Ascending aorta (tissue), 2 donors: ENCODE results near the gene CDCA3. TPM values are rescaled to one million over a fixed set of nuclear protein-coding genes. Genes with fewer than 3 reads are reported as not detected.
"Not testable (repeated sequence)": the region's sequence is repeated elsewhere in the genome, so short reads cannot be mapped to it uniquely, and the experiment has no call there.

ENCODE experiments used
- DNase-seq, 2 donors: peaks; one replicate each; pipeline ENCODE4 v3.0.0-alpha.2; 2019; ENCODE audit warnings: low spot score in 2 of 2
- H3K27ac ChIP-seq, 2 donors: fragments of 200-600 bp; sonication (generic); one replicate each; pipeline ENCODE4 v1.5.1; 2016 to 2017; ENCODE audit warnings: mild to moderate bottlenecking in 1 of 2
- H3K27me3 ChIP-seq: fragments of 200-600 bp; sonication (generic); one replicate; pipeline ENCODE4 v1.5.1; 2017
- H3K36me3 ChIP-seq, 2 donors: fragments of 200-600 bp; sonication (generic); one replicate each; pipeline ENCODE4 v1.5.1; 2016
- H3K4me1 ChIP-seq, 2 donors: fragments of 200-600 bp; sonication (generic); one replicate each; pipeline ENCODE4 v1.5.1; 2016 to 2017; ENCODE audit warnings: mild to moderate bottlenecking in 1 of 2
- H3K4me3 ChIP-seq, 2 donors: fragments of 200-600 bp; sonication (generic); one replicate each; pipeline ENCODE4 v1.5.1; 2016 to 2017; ENCODE audit warnings: mild to moderate bottlenecking in 1 of 2
- H3K9me3 ChIP-seq, 2 donors: fragments of 200-600 bp; sonication (generic); one replicate each; pipeline ENCODE4 v1.5.1; 2016
- CTCF ChIP-seq, 3 experiments: fragments of 200-600 bp in 2 of 3; fragments of 450-650 bp in 1 of 3; sonication (generic) in 2 of 3; IDR thresholded peaks; one replicate each; pipeline ENCODE4 v1.5.1; 2016 to 2019; ENCODE audit warnings: antibody characterized with exemption in 3 of 3, mild to moderate bottlenecking in 1 of 3, moderate library complexity in 1 of 3
- intact Hi-C: fragments of 100-400 bp; cut with DNase I; formaldehyde crosslinking; loops from one replicate; pipeline ENCODE4 v1.15.1; 2023
- total RNA-seq: library from RNA; depleted of rRNA; stranded (reverse); fragments of >200 nt; gene quantifications from one replicate; pipeline ENCODE4 v1.1.0, GENCODE V29; 2016

Gene CDCA3
- total RNA-seq, result not detected

- intact Hi-C loops, result loop anchor here (1.0 to 5.0 kb wide), 3 partner anchors 22 to 244 kb away; partner anchors contain the start of genes CHD4, P3H3 and SPSB2
- peak; percentile 97 to 98 for DNase-seq
- Histone ChIP-seq H3K4me3 (peak within 1 kb of the TSS; percentile 65 to 79), H3K36me3 (peaks cover 16 to 29% of the 10 kb centered on the region in 2 donors), H3K27ac (peak within 1 kb of the TSS; percentile 90 to 94), H3K4me1 (peaks cover 4 to 18% of the 10 kb centered on the region in 2 donors), H3K9me3 (no peaks in the 10 kb centered on the region), H3K27me3 (no peaks in the 10 kb centered on the region)
- TF ChIP-seq CTCF (IDR thresholded peaks at IDR 0.05), result no peak
Measured at GRCh38 chr12:6851153-6851920, at the start of gene CDCA3. Gene CDCA3 (minus strand): TSS chr12:6851286. CDS start chr12:6850952, 334 bp downstream.

GRCh38 chr12:6899837-6900519 lies 48.9 kb upstream of the CDCA3 start:
- no peak for DNase-seq
- Histone ChIP-seq H3K27me3 (no peaks in the 10 kb centered on the region), H3K4me1 (peaks cover 0 to 5% of the 10 kb centered on the region in 2 donors), H3K27ac (no peak overlapping the region), H3K9me3 (no peaks in the 10 kb centered on the region), H3K4me3 (no peak overlapping the region), H3K36me3 (no peaks in the 10 kb centered on the region)
- intact Hi-C loops, result no loop called here
- no peak for TF ChIP-seq CTCF (IDR thresholded peaks at IDR 0.05)

GRCh38 chr12:6899427-6899826 lies 48.3 kb upstream of the CDCA3 start:
- H3K4me1 ChIP-seq, result peaks cover 0 to 5% of the 10 kb centered on the region in 2 donors
- H3K36me3 ChIP-seq, result no peaks in the 10 kb centered on the region
- no peaks in the 10 kb centered on the region for H3K9me3 ChIP-seq
- no peak for DNase-seq
- H3K4me3 ChIP-seq, result no peak overlapping the region
- TF ChIP-seq CTCF (IDR thresholded peaks at IDR 0.05), result no peak
- H3K27ac ChIP-seq, result no peak overlapping the region
- intact Hi-C loops, result no loop called here
- H3K27me3 ChIP-seq, result no peaks in the 10 kb centered on the region

GRCh38 chr12:6896846-6897435 lies 45.9 kb upstream of the CDCA3 start:
- no peaks in the 10 kb centered on the region for H3K36me3 ChIP-seq
- no peak for DNase-seq
- no peak for TF ChIP-seq CTCF (IDR thresholded peaks at IDR 0.05)

GRCh38 chr12:6894321-6894720 lies 43.2 kb upstream of the CDCA3 start:
- H3K9me3 ChIP-seq, result no peaks in the 10 kb centered on the region
- no peak for DNase-seq
- no peak overlapping the region for H3K4me3 ChIP-seq
- TF ChIP-seq CTCF (IDR thresholded peaks at IDR 0.05), result no peak
- no peaks in the 10 kb centered on the region for H3K27me3 ChIP-seq
- H3K27ac ChIP-seq, result no peak overlapping the region
- H3K36me3 ChIP-seq, result no peaks in the 10 kb centered on the region
- peaks cover 0 to 6% of the 10 kb centered on the region in 2 donors for H3K4me1 ChIP-seq
- intact Hi-C loops, result no loop called here

More at GRCh38 chr12:6896846-6897435, 45.9 kb upstream of the CDCA3 start:
- H3K4me1 ChIP-seq, result no peaks in the 10 kb centered on the region
- no peaks in the 10 kb centered on the region for H3K27me3 ChIP-seq
- H3K9me3 ChIP-seq, result no peaks in the 10 kb centered on the region
- intact Hi-C loops, result no loop called here
- H3K4me3 ChIP-seq, result no peak overlapping the region
- no peak overlapping the region for H3K27ac ChIP-seq

GRCh38 chr12:6892683-6893082 lies 41.6 kb upstream of the CDCA3 start:
- intact Hi-C loops, H3K4me1 ChIP-seq, H3K36me3 ChIP-seq, H3K9me3 ChIP-seq, H3K27me3 ChIP-seq, DNase-seq, H3K4me3 ChIP-seq, H3K27ac ChIP-seq: not testable (repeated sequence)
